HepG2 (cell line): Measurements from ENCODE around the gene AHRR. TPM values are rescaled to one million over a fixed set of nuclear protein-coding genes. Genes with fewer than 3 reads are reported as not detected.
A peak's percentile ranks its signal among the peaks of the same experiment; 100 is the strongest.

Source experiments
- ATM ChIP-seq: fragments of 450-650 bp; IDR thresholded peaks from 2 replicates; pipeline ENCODE4 v1.7.1; 2017; ENCODE audit warnings: mild to moderate bottlenecking, borderline replicate concordance
- CCAR2 ChIP-seq: fragments of 200-400 bp; formaldehyde crosslinking; optimal IDR thresholded peaks from 2 replicates; pipeline ENCODE3; 2018; ENCODE audit warnings: low read depth, mild to moderate bottlenecking, low read length, moderate library complexity
- DDIT3 ChIP-seq: sonication (generic); formaldehyde crosslinking; IDR thresholded peaks from 2 replicates; pipeline ENCODE4 v1.4.0; 2020; ENCODE audit warnings: mild to moderate bottlenecking, missing genetic modification reagents
- DMAP1 ChIP-seq: IDR thresholded peaks from 2 replicates; pipeline ENCODE4 v1.6.1; 2016
- GATA4 ChIP-seq: sonication (generic); IDR thresholded peaks from 2 replicates; pipeline ENCODE4 v1.6.1; 2016; ENCODE audit warnings: antibody characterized with exemption, low read depth, borderline replicate concordance
- HNF4G ChIP-seq, 2 experiments: sonication (generic) in 1 of 2; formaldehyde crosslinking in 1 of 2; IDR thresholded peaks; 2 replicates each; pipeline versions ENCODE4 v1.4.0 to v1.6.1; 2011 to 2020; ENCODE audit warnings: borderline replicate concordance in 2 of 2, low read depth in 2 of 2, mild to moderate bottlenecking in 2 of 2, low read length in 1 of 2, missing genetic modification reagents in 1 of 2, moderate library complexity in 1 of 2
- JUNB ChIP-seq: sonication (generic); formaldehyde crosslinking; IDR thresholded peaks from 2 replicates; pipeline ENCODE4 v1.8.0; 2022; ENCODE audit warnings: missing genetic modification reagents, mild to moderate bottlenecking, borderline replicate concordance
- NFIB ChIP-seq: sonication (generic); formaldehyde crosslinking; IDR thresholded peaks from 2 replicates; pipeline ENCODE4 v1.9.0; 2021; ENCODE audit warnings: missing genetic modification reagents, mild to moderate bottlenecking, borderline replicate concordance
- POLR2A ChIP-seq, 2 experiments: IDR thresholded peaks; 2 replicates each; pipeline ENCODE4 v1.6.1; 2011; ENCODE audit warnings: low read depth in 2 of 2, low read length in 2 of 2, mild to moderate bottlenecking in 1 of 2, moderate library complexity in 1 of 2; ENCODE audit not compliant: insufficient read depth in 1 of 2
- SRF ChIP-seq: IDR thresholded peaks from 2 replicates; pipeline ENCODE4 v1.6.1; 2011; ENCODE audit warnings: mild to moderate bottlenecking, low read depth, low read length, moderate library complexity
- STAT5B ChIP-seq: sonication (generic); formaldehyde crosslinking; IDR thresholded peaks from 2 replicates; pipeline ENCODE4 v1.4.0; 2020; ENCODE audit warnings: missing genetic modification reagents
- SYNCRIP ChIP-seq: fragments of 200-400 bp; formaldehyde crosslinking; IDR thresholded peaks from 2 replicates; pipeline ENCODE4 v1.6.1; 2018; ENCODE audit warnings: mild to moderate bottlenecking, low read depth, low read length; ENCODE audit not compliant: insufficient read depth
- TFDP1 ChIP-seq: IDR thresholded peaks from 2 replicates; pipeline ENCODE4 v1.6.1; 2016; ENCODE audit warnings: missing compliant biosample characterization, missing genetic modification reagents, borderline replicate concordance
- ZBTB33 ChIP-seq: sonication (generic); formaldehyde crosslinking; IDR thresholded peaks from 2 replicates; pipeline ENCODE4 v1.4.0; 2020; ENCODE audit warnings: missing genetic modification reagents
- ZC3H13 ChIP-seq: sonication (generic); formaldehyde crosslinking; IDR thresholded peaks from 2 replicates; pipeline ENCODE4 v1.8.1; 2023; ENCODE audit warnings: mild to moderate bottlenecking, missing genetic modification reagents, moderate library complexity
- ZFP36L1 ChIP-seq: sonication (generic); formaldehyde crosslinking; IDR thresholded peaks from 2 replicates; pipeline ENCODE4 v1.8.0; 2022; ENCODE audit warnings: mild to moderate bottlenecking, missing genetic modification reagents, moderate library complexity
- ZMAT5 ChIP-seq: sonication (generic); formaldehyde crosslinking; IDR thresholded peaks from 2 replicates; pipeline ENCODE4 v1.5.0; 2020; ENCODE audit warnings: mild to moderate bottlenecking, low read depth, missing genetic modification reagents, borderline replicate concordance
- ZNF18 ChIP-seq: sonication (generic); formaldehyde crosslinking; IDR thresholded peaks from 2 replicates; pipeline ENCODE4 v1.8.0; 2022; ENCODE audit warnings: mild to moderate bottlenecking, missing genetic modification reagents; ENCODE audit not compliant: insufficient replicate concordance
- ZNF350 ChIP-seq: sonication (generic); formaldehyde crosslinking; IDR thresholded peaks from 2 replicates; pipeline ENCODE4 v1.4.0; 2020; ENCODE audit warnings: mild to moderate bottlenecking, low read depth, missing genetic modification reagents, borderline replicate concordance
- ZNF44 ChIP-seq: sonication (generic); formaldehyde crosslinking; IDR thresholded peaks from 2 replicates; pipeline ENCODE4 v1.5.1; 2020; ENCODE audit warnings: mild to moderate bottlenecking, missing genetic modification reagents
- ZNF446 ChIP-seq: sonication (generic); formaldehyde crosslinking; IDR thresholded peaks from 2 replicates; pipeline ENCODE4 v1.5.0; 2020; ENCODE audit warnings: mild to moderate bottlenecking, missing genetic modification reagents
- ZNF557 ChIP-seq: sonication (generic); formaldehyde crosslinking; IDR thresholded peaks from 2 replicates; pipeline ENCODE4 v1.4.0; 2020; ENCODE audit warnings: missing genetic modification reagents
- ZNF747 ChIP-seq: sonication (generic); formaldehyde crosslinking; IDR thresholded peaks from 2 replicates; pipeline ENCODE4 v1.8.1; 2023; ENCODE audit warnings: missing genetic modification reagents, mild to moderate bottlenecking, borderline replicate concordance
- ZNF782 ChIP-seq: sonication (generic); formaldehyde crosslinking; IDR thresholded peaks from 2 replicates; pipeline ENCODE4 v1.4.0; 2020; ENCODE audit warnings: missing genetic modification reagents, mild to moderate bottlenecking, borderline replicate concordance
- polyA plus RNA-seq, 8 experiments: library from polyadenylated mRNA; depleted of rRNA in 3 of 8; stranded (reverse) in 7 of 8; unstranded in 1 of 8; fragments of >200 nt; fragmentation: Illumina TruSeq in 4 of 8; extraction: Trizol in 4 of 8; gene quantifications; 2 replicates each; pipeline versions ENCODE4 v1.2.1 to v1.2.3, GENCODE V29; 2011 to 2016; ENCODE audit warnings: low read depth in 4 of 8, missing spikeins in 1 of 8, mixed read lengths in 1 of 8; ENCODE audit not compliant: insufficient read depth in 1 of 8
- total RNA-seq, 5 experiments: library from RNA; depleted of rRNA; stranded (reverse); fragments of >200 nt; fragmentation: Illumina TruSeq; extraction: Trizol; gene quantifications; 2 replicates each; pipeline ENCODE4 v1.2.3, GENCODE V29; 2016; ENCODE audit warnings: low read depth in 1 of 5

AHRR gene
- total and polyA plus RNA-seq, 2 of the 13 experiments (the other 11 are each of a cell fraction or from before 2014, with no cell fraction given), result 0.28 to 0.35 TPM

GRCh38 chr5:472656-473550 is 151.4 kb downstream of the AHRR start (continued):
- TF ChIP-seq ZBTB33 (CRISPR knock-in tag) (no peak), ZFP36L1 (CRISPR knock-in tag) (no peak), ZNF350 (CRISPR knock-in tag) (no peak), ZNF782 (CRISPR knock-in tag) (peak; percentile 57; the same call in 1 of the 2 replicates), JUNB (CRISPR knock-in tag) (peak; percentile 70; the same call in 1 of the 2 replicates), HNF4G (IDR thresholded peaks at IDR 0.05; ENCODE audit: borderline replicate concordance, low read depth, low read length) (no peak), HNF4G (CRISPR knock-in tag; IDR thresholded peaks at IDR 0.05; ENCODE audit: borderline replicate concordance, low read depth) (no peak), DDIT3 (CRISPR knock-in tag) (no peak), DMAP1 (CRISPR knock-in tag) (no peak), ZNF747 (peak; percentile 85), ZNF557 (CRISPR knock-in tag) (0 out of 2 replicates have a peak, but pooled peaks have one; percentile 27), ZNF446 (peak; percentile 94), CCAR2 (no peak), ZNF44 (CRISPR knock-in tag) (peak; percentile 77; the same call in 1 of the 2 replicates), ATM (no peak), SYNCRIP (no peak), ZNF18 (CRISPR knock-in tag) (peak; percentile 77), ZC3H13 (peak; percentile 51), GATA4 (no peak), POLR2A (IDR thresholded peaks at IDR 0.05; ENCODE audit: insufficient read depth in 1 of 2, low read depth in 2 of 2, low read length in 2 of 2) (peak in 1 of 2 experiments; percentile 69; a peak in 2 of 4 replicates), STAT5B (CRISPR knock-in tag) (peak; percentile 87; the same call in 1 of the 2 replicates), NFIB (CRISPR knock-in tag) (no peak; the same call in 1 of the 2 replicates), ZMAT5 (CRISPR knock-in tag) (no peak), TFDP1 (CRISPR knock-in tag) (peak; percentile 97), SRF (no peak)
